SK-N-SH (cell line): ENCODE results near the gene CBS.

Source experiments
- CTCF ChIP-seq: fragments of 200-600 bp; sonication (generic); IDR thresholded peaks from 2 replicates; pipeline ENCODE4 v1.6.1; 2017; ENCODE audit warnings: antibody characterized with exemption, mild to moderate bottlenecking, moderate library complexity
- EP300 ChIP-seq, 2 experiments: IDR thresholded peaks; 2 replicates each; pipeline versions ENCODE4 v1.4.0 to v1.6.1; 2012; ENCODE audit warnings: borderline replicate concordance in 1 of 2, low read depth in 1 of 2, low read length in 1 of 2
- GATA2 ChIP-seq: sonication (generic); formaldehyde crosslinking; IDR thresholded peaks from 2 replicates; pipeline ENCODE4 v1.5.0; 2020; ENCODE audit warnings: mild to moderate bottlenecking, missing genetic modification reagents
- MAX ChIP-seq: IDR thresholded peaks from 2 replicates; pipeline ENCODE4 v1.4.0; 2012; ENCODE audit warnings: low read depth
- NFIC ChIP-seq: IDR thresholded peaks from 2 replicates; pipeline ENCODE4 v1.4.0; 2012; ENCODE audit warnings: borderline replicate concordance
- RXRA ChIP-seq: IDR thresholded peaks from 2 replicates; pipeline ENCODE4 v1.4.0; 2012; ENCODE audit warnings: low read depth, mild to moderate bottlenecking, borderline replicate concordance
- TAF1 ChIP-seq: IDR thresholded peaks from 2 replicates; pipeline ENCODE4 v1.6.1; 2012; ENCODE audit warnings: low read depth, mild to moderate bottlenecking, low read length, moderate library complexity, borderline replicate concordance
- TCF12 ChIP-seq: IDR thresholded peaks from 2 replicates; pipeline ENCODE4 v1.4.0; 2012
- YY1 ChIP-seq: IDR thresholded peaks from 2 replicates; pipeline ENCODE4 v1.4.0; 2012; ENCODE audit warnings: low read depth, mild to moderate bottlenecking
- ZBTB33 ChIP-seq: IDR thresholded peaks from 2 replicates; pipeline ENCODE4 v1.4.0; 2012; ENCODE audit warnings: low read depth, borderline replicate concordance

- TF ChIP-seq CTCF (no peak), MAX (no peak), RXRA (no peak), NFIC (no peak), EP300 (IDR thresholded peaks at IDR 0.05; ENCODE audit: borderline replicate concordance in 1 of 2, low read depth in 1 of 2, low read length in 1 of 2) (no peak), TAF1 (no peak), GATA2 (no peak), YY1 (no peak), ZBTB33 (no peak), TCF12 (no peak)
Observed at GRCh38 chr21:43027846-43028731, 47.5 kb downstream of the CBS start.
